Liver (tissue), 9 donors: ENCODE measurements around the gene RAD51B. TPM values are rescaled to one million over a fixed set of nuclear protein-coding genes. Genes with fewer than 3 reads are reported as not detected.
"Not testable (repeated sequence)": the region's sequence is repeated elsewhere in the genome, so short reads cannot be mapped to it uniquely, and the experiment has no call there.

Experiments used
- DNase-seq: peaks from one replicate; pipeline ENCODE4 v3.0.0-alpha.2; 2017; ENCODE audit warnings: low spot score
- H3K27ac ChIP-seq, 2 donors: one replicate each; pipeline ENCODE4 v1.7.0; 2013; ENCODE audit warnings: inconsistent platforms in 2 of 2, low read length in 2 of 2, control low read depth in 1 of 2, low read depth in 1 of 2, mild to moderate bottlenecking in 1 of 2
- H3K27me3 ChIP-seq, 4 donors: one replicate each; pipeline versions ENCODE4 v1.6.1 to v1.7.0; 2013; ENCODE audit warnings: low read length in 3 of 4, inconsistent platforms in 1 of 4, mild to moderate bottlenecking in 1 of 4, moderate library complexity in 1 of 4; ENCODE audit not compliant: control insufficient read depth in 4 of 4, insufficient read depth in 4 of 4
- H3K36me3 ChIP-seq, 4 donors: one replicate each; pipeline versions ENCODE4 v1.6.1 to v1.7.0; 2013; ENCODE audit warnings: low read length in 3 of 4, mild to moderate bottlenecking in 3 of 4, low read depth in 1 of 4, moderate library complexity in 1 of 4; ENCODE audit not compliant: control insufficient read depth in 4 of 4, insufficient read depth in 3 of 4
- H3K4me1 ChIP-seq, 4 donors: one replicate each; pipeline versions ENCODE4 v1.6.1 to v1.7.0; 2013; ENCODE audit warnings: low read length in 3 of 4, mild to moderate bottlenecking in 3 of 4, moderate library complexity in 1 of 4; ENCODE audit not compliant: control insufficient read depth in 4 of 4, insufficient read depth in 4 of 4
- H3K4me3 ChIP-seq, 3 donors: one replicate each; pipeline versions ENCODE4 v1.6.1 to v1.7.0; 2013; ENCODE audit warnings: low read length in 3 of 3, control low read depth in 1 of 3, low read depth in 1 of 3, mild to moderate bottlenecking in 1 of 3
- H3K9ac ChIP-seq, 2 donors: one replicate each; pipeline ENCODE4 v1.7.0; 2013; ENCODE audit warnings: low read length in 2 of 2, mild to moderate bottlenecking in 2 of 2, moderate library complexity in 2 of 2, control low read depth in 1 of 2, low read depth in 1 of 2
- H3K9me3 ChIP-seq, 4 donors: one replicate each; pipeline versions ENCODE4 v1.6.1 to v1.7.0; 2013; ENCODE audit warnings: low read length in 3 of 4; ENCODE audit not compliant: control insufficient read depth in 4 of 4
- ATF3 ChIP-seq: IDR thresholded peaks from 2 replicates; pipeline ENCODE4 v1.6.1; 2016; ENCODE audit warnings: antibody characterized with exemption
- EGR1 ChIP-seq, 2 donors: IDR thresholded peaks; 2 replicates each; pipeline ENCODE4 v1.6.1; 2016 to 2018; ENCODE audit warnings: antibody characterized with exemption in 2 of 2, low read depth in 2 of 2
- FOXA2 ChIP-seq: IDR thresholded peaks from 2 replicates; pipeline ENCODE4 v1.6.1; 2016; ENCODE audit warnings: antibody characterized with exemption
- GABPA ChIP-seq, 2 donors: IDR thresholded peaks in 1 of 2; conservative IDR thresholded peaks in 1 of 2; 2 replicates each; pipeline ENCODE4 v1.6.1; 2016; ENCODE audit warnings: antibody characterized with exemption in 2 of 2, mild to moderate bottlenecking in 1 of 2, moderate library complexity in 1 of 2
- HNF4A ChIP-seq, 2 donors: conservative IDR thresholded peaks; 2 replicates each; pipeline ENCODE4 v1.6.1; 2016; ENCODE audit warnings: antibody characterized with exemption in 2 of 2, mild to moderate bottlenecking in 2 of 2
- HNF4G ChIP-seq: IDR thresholded peaks from 2 replicates; pipeline ENCODE4 v1.6.1; 2016; ENCODE audit warnings: antibody characterized with exemption
- JUND ChIP-seq, 2 donors: IDR thresholded peaks; 2 replicates each; pipeline ENCODE4 v1.6.1; 2016; ENCODE audit warnings: antibody characterized with exemption in 2 of 2
- NR2F2 ChIP-seq: IDR thresholded peaks from 2 replicates; pipeline ENCODE4 v1.6.1; 2016; ENCODE audit warnings: antibody characterized with exemption
- RAD21 ChIP-seq, 2 donors: IDR thresholded peaks; 2 replicates each; pipeline ENCODE4 v1.6.1; 2016; ENCODE audit warnings: antibody characterized with exemption in 2 of 2, mild to moderate bottlenecking in 2 of 2
- RXRA ChIP-seq, 2 donors: IDR thresholded peaks; 2 replicates each; pipeline ENCODE4 v1.6.1; 2017 to 2018; ENCODE audit warnings: antibody characterized with exemption in 2 of 2, mild to moderate bottlenecking in 1 of 2
- SP1 ChIP-seq: IDR thresholded peaks from 2 replicates; pipeline ENCODE4 v1.6.1; 2018; ENCODE audit warnings: antibody characterized with exemption, mild to moderate bottlenecking
- TAF1 ChIP-seq: conservative IDR thresholded peaks from 2 replicates; pipeline ENCODE4 v1.6.1; 2016; ENCODE audit warnings: antibody characterized with exemption, mild to moderate bottlenecking
- YY1 ChIP-seq: IDR thresholded peaks from 2 replicates; pipeline ENCODE4 v1.6.1; 2016; ENCODE audit warnings: antibody characterized with exemption, mild to moderate bottlenecking
- WGBS: extraction: QIAGEN DNeasy Blood & Tissue Kit; methylation state at CpG from one replicate; pipeline ENCODE4 v1.1.7; 2013; 5-methylcytosine and 5-hydroxymethylcytosine counted together
- polyA plus RNA-seq, 2 donors: library from polyadenylated mRNA; stranded (reverse) in 1 of 2; unstranded in 1 of 2; fragments of 200-250 nt in 1 of 2; fragments of >200 nt in 1 of 2; fragmentation: Nextera tagmentation in 1 of 2; extraction: Ambion mirVana in 1 of 2; gene quantifications; one replicate each; pipeline versions ENCODE4 v1.2.1 to v1.2.3, GENCODE V29; 2013 to 2015
- total RNA-seq, 2 donors: library from RNA; depleted of rRNA; stranded (reverse); fragments of >200 nt; gene quantifications; one replicate each; pipeline ENCODE4 v1.2.3, GENCODE V29; 2014
- TF ChIP-seq, protein P1 (sequence below): IDR thresholded peaks from 2 replicates; pipeline ENCODE4 v1.6.1; 2016; ENCODE audit warnings: antibody characterized with exemption, mild to moderate bottlenecking
- TF ChIP-seq, protein P2 (sequence below): IDR thresholded peaks from 2 replicates; pipeline ENCODE4 v1.6.1; 2016; ENCODE audit warnings: antibody characterized with exemption
- donor health status: healthy.
- donor health status: healthy.
- donor health status: healthy.
- donor health status: healthy.
- donor health status: healthy.

The RAD51B gene
- total and polyA plus RNA-seq, 4 donors, result 0.81 to 12.9 (median 2.4) TPM

DNA sequence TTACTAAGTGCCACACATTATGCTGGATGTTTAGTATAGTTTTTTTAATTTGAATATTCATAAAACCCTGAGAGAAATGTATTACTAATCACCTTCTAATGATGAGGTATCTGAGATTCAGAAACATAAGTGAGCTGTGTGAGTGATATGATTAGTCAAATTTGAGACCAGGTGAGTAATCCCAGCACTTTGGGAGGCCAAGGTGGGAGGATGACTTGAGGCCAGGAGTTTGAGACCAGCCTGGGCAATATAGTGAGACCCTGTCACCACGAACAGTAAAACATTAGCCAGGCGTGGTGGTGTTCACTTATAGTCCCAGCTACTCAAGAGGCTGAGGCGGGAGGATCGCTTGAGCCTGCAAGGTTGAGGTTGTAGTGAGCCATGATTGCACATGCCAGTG, 438.4 kb downstream of the RAD51B start:
- H3K9me3 ChIP-seq, result no peaks in the 10 kb centered on the region
- no peaks in the 10 kb centered on the region for H3K27me3 ChIP-seq
- H3K27ac ChIP-seq, result no peak overlapping the region
- H3K4me1 ChIP-seq, result no peaks in the 10 kb centered on the region
- TF ChIP-seq ATF3 (no peak), SP1 (no peak), JUND (IDR thresholded peaks at IDR 0.05) (no peak), GABPA (IDR thresholded peaks at IDR 0.05 in 1 of 2, conservative IDR thresholded peaks at IDR 0.05 in 1 of 2) (no peak), HNF4A (conservative IDR thresholded peaks at IDR 0.05) (no peak), RAD21 (IDR thresholded peaks at IDR 0.05) (no peak), FOXA2 (no peak), NR2F2 (no peak), RXRA (IDR thresholded peaks at IDR 0.05) (no peak), TAF1 (no peak)
- TF ChIP-seq, protein P1, sequence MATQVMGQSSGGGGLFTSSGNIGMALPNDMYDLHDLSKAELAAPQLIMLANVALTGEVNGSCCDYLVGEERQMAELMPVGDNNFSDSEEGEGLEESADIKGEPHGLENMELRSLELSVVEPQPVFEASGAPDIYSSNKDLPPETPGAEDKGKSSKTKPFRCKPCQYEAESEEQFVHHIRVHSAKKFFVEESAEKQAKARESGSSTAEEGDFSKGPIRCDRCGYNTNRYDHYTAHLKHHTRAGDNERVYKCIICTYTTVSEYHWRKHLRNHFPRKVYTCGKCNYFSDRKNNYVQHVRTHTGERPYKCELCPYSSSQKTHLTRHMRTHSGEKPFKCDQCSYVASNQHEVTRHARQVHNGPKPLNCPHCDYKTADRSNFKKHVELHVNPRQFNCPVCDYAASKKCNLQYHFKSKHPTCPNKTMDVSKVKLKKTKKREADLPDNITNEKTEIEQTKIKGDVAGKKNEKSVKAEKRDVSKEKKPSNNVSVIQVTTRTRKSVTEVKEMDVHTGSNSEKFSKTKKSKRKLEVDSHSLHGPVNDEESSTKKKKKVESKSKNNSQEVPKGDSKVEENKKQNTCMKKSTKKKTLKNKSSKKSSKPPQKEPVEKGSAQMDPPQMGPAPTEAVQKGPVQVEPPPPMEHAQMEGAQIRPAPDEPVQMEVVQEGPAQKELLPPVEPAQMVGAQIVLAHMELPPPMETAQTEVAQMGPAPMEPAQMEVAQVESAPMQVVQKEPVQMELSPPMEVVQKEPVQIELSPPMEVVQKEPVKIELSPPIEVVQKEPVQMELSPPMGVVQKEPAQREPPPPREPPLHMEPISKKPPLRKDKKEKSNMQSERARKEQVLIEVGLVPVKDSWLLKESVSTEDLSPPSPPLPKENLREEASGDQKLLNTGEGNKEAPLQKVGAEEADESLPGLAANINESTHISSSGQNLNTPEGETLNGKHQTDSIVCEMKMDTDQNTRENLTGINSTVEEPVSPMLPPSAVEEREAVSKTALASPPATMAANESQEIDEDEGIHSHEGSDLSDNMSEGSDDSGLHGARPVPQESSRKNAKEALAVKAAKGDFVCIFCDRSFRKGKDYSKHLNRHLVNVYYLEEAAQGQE, result no peak
- H3K4me3 ChIP-seq, result no peak overlapping the region
- WGBS, result 96% methylated on average over 4 of the region's 4 CpGs
- DNase-seq, result no peak
- no peak overlapping the region for H3K9ac ChIP-seq
- no peaks in the 10 kb centered on the region for H3K36me3 ChIP-seq

DNA sequence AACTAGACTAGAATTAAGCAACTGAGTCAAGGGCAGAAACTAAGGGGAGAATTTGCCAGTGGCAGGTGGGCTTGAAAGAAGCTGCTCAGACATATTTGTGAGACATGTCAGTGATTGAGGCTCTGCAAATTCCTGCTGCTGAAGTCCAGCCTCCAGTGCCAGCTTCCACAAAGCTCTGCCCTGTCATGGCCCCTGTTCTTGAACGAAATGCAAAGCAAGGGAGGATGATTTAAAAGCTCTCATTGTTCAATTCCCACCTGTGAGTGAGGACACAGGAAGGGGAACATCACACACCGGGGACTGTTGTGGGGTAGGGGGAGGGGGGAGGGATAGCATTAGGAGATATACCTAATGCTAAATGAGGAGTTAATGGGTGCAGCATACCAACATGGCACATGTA, 439.4 kb downstream of the RAD51B start:
- DNase-seq, H3K4me3 ChIP-seq, H3K9ac ChIP-seq, H3K4me1 ChIP-seq, H3K27ac ChIP-seq, H3K27me3 ChIP-seq, H3K9me3 ChIP-seq, H3K36me3 ChIP-seq: not testable (repeated sequence)
- WGBS, result 87% methylated on average over 2 of the region's 2 CpGs

DNA sequence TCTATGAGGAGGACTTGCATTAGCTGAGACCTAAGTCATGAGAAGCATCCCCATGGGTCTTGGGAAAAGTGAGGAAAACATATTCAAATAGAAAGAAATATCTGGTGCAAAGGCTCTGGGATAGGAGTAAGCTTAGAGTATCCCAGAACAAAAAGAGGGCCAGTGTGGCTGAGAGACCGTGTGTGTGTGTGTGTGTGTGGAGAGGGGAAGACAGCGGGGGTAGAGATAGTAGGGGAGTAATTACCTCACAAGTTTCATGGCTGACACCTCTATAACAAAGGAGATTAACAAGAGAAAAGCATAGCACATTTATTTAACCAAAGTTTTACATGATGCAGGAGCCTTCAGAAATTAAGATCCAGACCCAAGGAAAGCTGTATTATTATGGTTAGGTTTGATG, 440.5 kb downstream of the RAD51B start:
- 97% methylated on average over 2 of the region's 2 CpGs for WGBS
- H3K4me1 ChIP-seq, result no peaks in the 10 kb centered on the region

More for the DNA sequence above, 440.5 kb downstream of the RAD51B start:
- Histone ChIP-seq H3K36me3 (no peaks in the 10 kb centered on the region), H3K9me3 (no peaks in the 10 kb centered on the region), H3K9ac (no peak overlapping the region), H3K4me3 (no peak overlapping the region), H3K27me3 (no peaks in the 10 kb centered on the region), H3K27ac (no peak overlapping the region)
- no peak for DNase-seq
- TF ChIP-seq FOXA2, result no peak
- TF ChIP-seq EGR1 (IDR thresholded peaks at IDR 0.05; ENCODE audit: low read depth in 2 of 2), result no peak
- TF ChIP-seq RXRA (IDR thresholded peaks at IDR 0.05), result no peak
- no peak for TF ChIP-seq YY1
- no peak for TF ChIP-seq JUND (IDR thresholded peaks at IDR 0.05)
- no peak for TF ChIP-seq HNF4G
- no peak for TF ChIP-seq SP1
- TF ChIP-seq, protein P2, sequence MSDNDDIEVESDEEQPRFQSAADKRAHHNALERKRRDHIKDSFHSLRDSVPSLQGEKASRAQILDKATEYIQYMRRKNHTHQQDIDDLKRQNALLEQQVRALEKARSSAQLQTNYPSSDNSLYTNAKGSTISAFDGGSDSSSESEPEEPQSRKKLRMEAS, result no peak
